Measurements from ENCODE around the gene BRAF.

- TF ChIP-seq EZH2phosphoT487 (IDR thresholded peaks at IDR 0.05; ENCODE audit: low read length) (no peak), CTCF (IDR thresholded peaks at IDR 0.05; ENCODE audit: low read length) (no peak)
Observed at GRCh38 chr7:140681766-140682165, 243.0 kb downstream of the BRAF start.

All from MM.1S (cell line).